Mesothelial cell of epicardium (in vitro differentiated cells): ENCODE measurements around the gene PTPRK. TPM values are rescaled to one million over a fixed set of nuclear protein-coding genes. Genes with fewer than 3 reads are reported as not detected.

ENCODE experiments used
- DNase-seq, 2 experiments: peaks; one replicate each; pipeline ENCODE4 v3.0.0; 2021; ENCODE audit warnings: low spot score in 2 of 2; ENCODE audit not compliant: unreplicated experiment in 2 of 2
- H3K27ac Mint-ChIP-seq: 2 replicates; pipeline ENCODE4 v1.8.0; 2021; ENCODE audit warnings: mixed read lengths
- H3K27me3 Mint-ChIP-seq: 2 replicates; pipeline ENCODE4 v1.8.0; 2021; ENCODE audit warnings: low read depth, mixed read lengths
- H3K36me3 Mint-ChIP-seq: 2 replicates; pipeline ENCODE4 v1.8.0; 2021; ENCODE audit warnings: mixed read lengths
- H3K4me1 Mint-ChIP-seq: 2 replicates; pipeline ENCODE4 v1.8.0; 2021; ENCODE audit warnings: mixed read lengths
- H3K4me3 Mint-ChIP-seq: 2 replicates; pipeline ENCODE4 v1.8.0; 2021; ENCODE audit warnings: mild to moderate bottlenecking, moderate library complexity, mixed read lengths
- H3K9me3 Mint-ChIP-seq: 2 replicates; pipeline ENCODE4 v1.8.0; 2021; ENCODE audit warnings: mixed read lengths
- CTCF ChIP-seq: fragments of 200-600 bp; sonication (generic); IDR thresholded peaks from one replicate; pipeline ENCODE4 v1.5.0; 2021; ENCODE audit warnings: antibody characterized with exemption; ENCODE audit not compliant: unreplicated experiment
- total RNA-seq: library from RNA; stranded (reverse); gene quantifications from 3 replicates; pipeline ENCODE4 v1.2.1, GENCODE V29; 2021

The PTPRK gene
- total RNA-seq, 1 donor from 2014 or later, result 93.7 TPM

DNA sequence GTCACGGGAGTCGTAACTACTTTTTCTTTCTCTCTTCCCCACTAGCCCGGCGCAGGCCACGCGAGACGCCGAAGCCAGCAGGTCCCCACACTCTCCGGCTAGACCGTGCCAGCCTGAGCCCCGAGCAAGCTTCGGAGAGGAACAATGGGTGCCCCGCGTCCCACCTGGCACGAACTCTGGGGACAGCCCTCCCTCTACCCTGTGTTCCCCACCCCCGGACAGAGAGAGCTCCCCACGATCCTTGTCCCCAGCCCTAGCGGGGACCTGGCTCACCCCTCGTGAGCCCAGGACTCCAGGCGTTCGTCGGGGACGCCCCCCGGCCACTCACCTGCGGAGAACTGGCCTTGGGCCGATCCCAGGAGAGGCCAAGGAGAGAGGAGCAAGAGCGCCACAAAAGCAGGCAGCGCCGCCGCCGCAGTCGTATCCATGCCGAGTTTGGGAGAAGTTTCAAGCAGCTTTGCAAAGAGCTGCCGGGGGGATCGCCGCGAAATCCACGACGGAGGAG, 416 bp downstream of the PTPRK start:
- TF ChIP-seq CTCF, result no peak
- Mint-ChIP-seq H3K4me3 (peak overlapping the region; percentile 91), H3K27ac (peak overlapping the region; percentile 100), H3K4me1 (peaks cover 48% of the 10 kb centered on the region), H3K36me3 (no peaks in the 10 kb centered on the region), H3K9me3 (no peaks in the 10 kb centered on the region), H3K27me3 (no peaks in the 10 kb centered on the region)
- DNase-seq, result peak in 1 of 2 experiments; percentile 25

DNA sequence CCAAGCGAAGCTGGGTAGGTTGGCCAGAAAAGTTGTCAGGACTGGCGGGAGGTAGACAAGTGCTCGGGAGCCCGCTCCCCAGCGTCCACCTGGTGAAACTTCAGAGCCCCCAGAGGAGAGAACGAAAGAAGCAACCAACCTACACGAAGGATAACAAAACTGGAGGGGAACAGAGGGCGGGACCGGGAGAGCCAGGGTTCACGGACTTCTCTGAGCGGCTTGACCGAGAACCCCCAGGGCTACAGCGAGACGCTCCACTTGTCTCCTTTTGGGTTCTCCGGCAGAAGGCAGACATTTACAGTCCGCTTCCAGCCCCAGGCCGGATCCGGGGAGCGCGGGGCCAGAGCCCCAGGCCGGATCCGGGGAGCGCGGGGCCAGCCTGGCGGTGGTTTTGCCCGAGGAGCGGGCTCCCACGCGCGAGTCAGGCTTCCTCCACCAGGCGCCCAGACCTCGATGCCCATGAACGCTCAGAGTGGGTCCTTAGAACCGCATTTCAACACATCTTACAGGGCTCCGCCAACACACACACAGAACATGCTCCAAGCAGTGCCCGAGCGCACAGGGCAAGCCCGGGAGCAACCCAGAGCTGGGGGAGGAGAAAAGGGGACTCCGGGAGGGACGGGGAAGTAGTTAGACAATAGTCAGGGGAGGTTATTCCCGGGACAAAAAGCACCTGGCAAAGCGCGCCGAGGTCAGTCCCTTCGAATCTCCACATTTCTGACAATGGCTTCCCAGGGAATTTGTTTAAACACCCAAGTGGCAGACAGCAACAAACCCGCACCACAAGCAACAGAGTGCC, 1.1 kb downstream of the PTPRK start:
- Mint-ChIP-seq H3K9me3 (no peaks in the 10 kb centered on the region), H3K4me3 (peak overlapping the region; percentile 91), H3K27me3 (no peaks in the 10 kb centered on the region), H3K36me3 (no peaks in the 10 kb centered on the region), H3K4me1 (peaks cover 49% of the 10 kb centered on the region), H3K27ac (peak overlapping the region; percentile 100)
- TF ChIP-seq CTCF, result no peak
- DNase-seq, result peak; percentile 21 to 61

GRCh38 chr6:128518434-128519131, 1.8 kb downstream of the PTPRK start:
- Mint-ChIP-seq H3K36me3 (no peaks in the 10 kb centered on the region), H3K27me3 (no peaks in the 10 kb centered on the region), H3K4me1 (peaks cover 53% of the 10 kb centered on the region), H3K27ac (peak overlapping the region; percentile 100), H3K9me3 (no peaks in the 10 kb centered on the region), H3K4me3 (peak overlapping the region; percentile 91)
- TF ChIP-seq CTCF, result no peak
- DNase-seq, result no peak

- DNase-seq, result no peak
- no peaks in the 10 kb centered on the region for H3K36me3 Mint-ChIP-seq
- no peaks in the 10 kb centered on the region for H3K27me3 Mint-ChIP-seq
- no peak for TF ChIP-seq CTCF
- peak overlapping the region; percentile 53 for H3K4me3 Mint-ChIP-seq
- no peaks in the 10 kb centered on the region for H3K9me3 Mint-ChIP-seq
- peak overlapping the region; percentile 80 for H3K27ac Mint-ChIP-seq
- H3K4me1 Mint-ChIP-seq, result peaks cover 58% of the 10 kb centered on the region
These were observed 3.3 kb downstream of the PTPRK start for GRCh38 chr6:128517124-128517523.

DNA sequence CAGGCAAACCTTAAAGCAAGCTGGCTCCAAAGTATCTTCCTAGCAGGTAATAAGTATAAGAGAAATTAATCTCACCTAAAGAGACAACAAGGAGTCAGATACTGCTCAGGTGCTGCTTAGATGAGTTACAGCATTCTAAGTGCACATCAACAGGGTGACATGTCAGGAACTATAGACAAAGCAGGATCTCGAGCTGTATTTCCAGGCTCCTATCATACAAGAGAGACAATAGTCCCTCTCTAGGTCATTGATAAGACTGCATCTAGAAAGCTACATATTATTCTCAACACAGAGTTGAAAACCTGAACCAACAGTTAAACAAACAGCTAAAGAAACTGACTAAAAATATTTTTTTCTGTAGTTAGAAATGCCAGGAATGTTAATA, 3.9 kb downstream of the PTPRK start:
- Mint-ChIP-seq H3K4me3 (peak overlapping the region; percentile 24), H3K27me3 (no peaks in the 10 kb centered on the region), H3K4me1 (peaks cover 55% of the 10 kb centered on the region), H3K36me3 (no peaks in the 10 kb centered on the region), H3K27ac (peak overlapping the region; percentile 80), H3K9me3 (no peaks in the 10 kb centered on the region)
- no peak for DNase-seq
- peak; percentile 24 for TF ChIP-seq CTCF
